NCI-H2029 (cell line): ENCODE results near the gene TRIM62.

ENCODE experiments used
- DNase-seq: peaks from one replicate; lab custom pipeline; 2025; lab: John Stamatoyannopoulos, UW

The TRIM62 gene

DNA sequence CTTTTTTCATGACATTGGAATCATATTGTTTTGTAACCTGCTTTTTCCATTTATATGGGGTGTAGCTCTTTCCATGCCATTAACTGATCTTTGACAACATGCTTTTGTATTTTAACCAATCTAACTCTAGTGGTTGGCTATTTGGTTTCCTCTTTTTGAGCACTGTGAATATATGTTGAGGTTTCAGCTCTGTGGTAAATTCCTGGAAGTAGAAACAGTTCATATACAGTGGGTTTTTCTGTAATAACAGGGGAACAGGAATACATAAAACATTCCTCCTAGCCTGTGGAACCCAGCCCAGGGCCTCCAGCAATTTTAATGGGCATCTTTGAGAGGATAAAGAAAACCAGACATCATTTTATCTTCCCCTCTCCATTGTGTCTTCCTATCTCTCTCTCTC, 83.5 kb downstream of the TRIM62 start:
- no peak for DNase-seq

GRCh38 chr1:33097762-33098161, 84.1 kb downstream of the TRIM62 start:
- DNase-seq, result no peak

DNA sequence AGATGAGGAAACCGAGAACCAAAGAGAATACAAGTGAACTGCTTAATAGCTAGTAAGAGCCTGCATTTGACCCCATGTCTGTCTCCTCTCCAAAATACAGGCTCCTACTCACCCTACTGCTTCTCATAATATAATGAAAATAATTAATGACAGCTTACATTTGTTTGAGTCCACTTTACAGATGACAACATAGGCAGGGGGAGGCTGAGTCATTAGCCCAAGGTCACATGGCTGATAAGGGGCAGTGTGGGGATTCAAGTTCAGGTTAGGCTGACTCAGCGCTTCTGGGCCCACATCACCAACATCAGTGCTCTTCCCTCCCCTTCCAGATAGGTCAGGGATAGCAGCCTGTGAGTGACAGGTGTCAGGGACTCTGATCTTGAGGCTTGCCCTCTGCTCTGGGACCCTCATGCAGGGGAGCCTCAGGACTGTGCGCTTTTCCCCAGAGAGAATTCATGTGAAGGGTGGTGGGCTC, 84.7 kb downstream of the TRIM62 start:
- DNase-seq, result no peak

GRCh38 chr1:33096363-33097005, 85.4 kb downstream of the TRIM62 start:
- DNase-seq, result no peak
